ENCODE data around the gene INKA1.

INKA1 gene

GRCh38 chr3:49802719-49803464 lies at the start of gene INKA1:
Gene INKA1 (plus strand): TSS chr3:49803261. CDS start chr3:49803393, 132 bp downstream.
- H3K27me3 ChIP-seq (ENCODE audit: control insufficient read depth, insufficient read depth, low read length), result peaks cover 22% of the 10 kb centered on the region
- H3K9ac ChIP-seq (ENCODE audit: low read depth, low read length), result peak within 1 kb of the TSS; percentile 54
- peak within 1 kb of the TSS; percentile 97 for H3K4me3 ChIP-seq (ENCODE audit: low read depth, low read length)
- no peaks in the 10 kb centered on the region for H3K9me3 ChIP-seq (ENCODE audit: control insufficient read depth, insufficient read depth, low read length)
- H3K36me3 ChIP-seq (ENCODE audit: control insufficient read depth, insufficient read depth, low read length), result no peaks in the 10 kb centered on the region
- H3K4me1 ChIP-seq (ENCODE audit: control insufficient read depth, insufficient read depth, low read length), result peaks cover 5% of the 10 kb centered on the region

- Histone ChIP-seq H3K4me3 (ENCODE audit: low read depth, low read length) (no peak overlapping the region), H3K9ac (ENCODE audit: low read depth, low read length) (no peak overlapping the region), H3K4me1 (ENCODE audit: control insufficient read depth, insufficient read depth, low read length) (no peaks in the 10 kb centered on the region), H3K36me3 (ENCODE audit: control insufficient read depth, insufficient read depth, low read length) (no peaks in the 10 kb centered on the region), H3K9me3 (ENCODE audit: control insufficient read depth, insufficient read depth, low read length) (no peaks in the 10 kb centered on the region), H3K27me3 (ENCODE audit: control insufficient read depth, insufficient read depth, low read length) (no peaks in the 10 kb centered on the region)
Measured at GRCh38 chr3:49754536-49754935, 48.5 kb upstream of the INKA1 start.

- H3K36me3 ChIP-seq (ENCODE audit: control insufficient read depth, insufficient read depth, low read length), result no peaks in the 10 kb centered on the region
- H3K4me1 ChIP-seq (ENCODE audit: control insufficient read depth, insufficient read depth, low read length), result no peaks in the 10 kb centered on the region
- H3K4me3 ChIP-seq (ENCODE audit: low read depth, low read length), result no peak overlapping the region
- H3K9ac ChIP-seq (ENCODE audit: low read depth, low read length), result no peak overlapping the region
- no peaks in the 10 kb centered on the region for H3K27me3 ChIP-seq (ENCODE audit: control insufficient read depth, insufficient read depth, low read length)
- no peaks in the 10 kb centered on the region for H3K9me3 ChIP-seq (ENCODE audit: control insufficient read depth, insufficient read depth, low read length)
Measured at GRCh38 chr3:49756036-49756435, 47.0 kb upstream of the INKA1 start.

- Histone ChIP-seq H3K9ac (ENCODE audit: low read depth, low read length) (no peak overlapping the region), H3K9me3 (ENCODE audit: control insufficient read depth, insufficient read depth, low read length) (no peaks in the 10 kb centered on the region), H3K4me3 (ENCODE audit: low read depth, low read length) (no peak overlapping the region), H3K4me1 (ENCODE audit: control insufficient read depth, insufficient read depth, low read length) (no peaks in the 10 kb centered on the region), H3K27me3 (ENCODE audit: control insufficient read depth, insufficient read depth, low read length) (no peaks in the 10 kb centered on the region), H3K36me3 (ENCODE audit: control insufficient read depth, insufficient read depth, low read length) (no peaks in the 10 kb centered on the region)
Measured at GRCh38 chr3:49757197-49757596, 45.9 kb upstream of the INKA1 start.

GRCh38 chr3:49759226-49759625 lies 43.8 kb upstream of the INKA1 start:
- no peaks in the 10 kb centered on the region for H3K4me1 ChIP-seq (ENCODE audit: control insufficient read depth, insufficient read depth, low read length)

GRCh38 chr3:49761661-49762060 lies 41.4 kb upstream of the INKA1 start:
- H3K36me3 ChIP-seq (ENCODE audit: control insufficient read depth, insufficient read depth, low read length), result no peaks in the 10 kb centered on the region
- H3K4me1 ChIP-seq (ENCODE audit: control insufficient read depth, insufficient read depth, low read length), result no peaks in the 10 kb centered on the region
- no peaks in the 10 kb centered on the region for H3K27me3 ChIP-seq (ENCODE audit: control insufficient read depth, insufficient read depth, low read length)
- H3K9me3 ChIP-seq (ENCODE audit: control insufficient read depth, insufficient read depth, low read length), result no peaks in the 10 kb centered on the region
- H3K9ac ChIP-seq (ENCODE audit: low read depth, low read length), result no peak overlapping the region
- H3K4me3 ChIP-seq (ENCODE audit: low read depth, low read length), result no peak overlapping the region

More at GRCh38 chr3:49759226-49759625, 43.8 kb upstream of the INKA1 start:
- no peaks in the 10 kb centered on the region for H3K36me3 ChIP-seq (ENCODE audit: control insufficient read depth, insufficient read depth, low read length)
- H3K4me3 ChIP-seq (ENCODE audit: low read depth, low read length), result no peak overlapping the region
- H3K27me3 ChIP-seq (ENCODE audit: control insufficient read depth, insufficient read depth, low read length), result no peaks in the 10 kb centered on the region
- no peak overlapping the region for H3K9ac ChIP-seq (ENCODE audit: low read depth, low read length)
- no peaks in the 10 kb centered on the region for H3K9me3 ChIP-seq (ENCODE audit: control insufficient read depth, insufficient read depth, low read length)

GRCh38 chr3:49763981-49764380 lies 39.1 kb upstream of the INKA1 start:
- Histone ChIP-seq H3K4me3 (ENCODE audit: low read depth, low read length) (no peak overlapping the region), H3K36me3 (ENCODE audit: control insufficient read depth, insufficient read depth, low read length) (no peaks in the 10 kb centered on the region), H3K4me1 (ENCODE audit: control insufficient read depth, insufficient read depth, low read length) (no peaks in the 10 kb centered on the region), H3K27me3 (ENCODE audit: control insufficient read depth, insufficient read depth, low read length) (no peaks in the 10 kb centered on the region), H3K9me3 (ENCODE audit: control insufficient read depth, insufficient read depth, low read length) (no peaks in the 10 kb centered on the region), H3K9ac (ENCODE audit: low read depth, low read length) (no peak overlapping the region)

GRCh38 chr3:49769286-49769915 lies 33.7 kb upstream of the INKA1 start:
- Histone ChIP-seq H3K27me3 (ENCODE audit: control insufficient read depth, insufficient read depth, low read length) (no peaks in the 10 kb centered on the region), H3K4me3 (ENCODE audit: low read depth, low read length) (no peak overlapping the region), H3K9me3 (ENCODE audit: control insufficient read depth, insufficient read depth, low read length) (no peaks in the 10 kb centered on the region), H3K9ac (ENCODE audit: low read depth, low read length) (no peak overlapping the region), H3K4me1 (ENCODE audit: control insufficient read depth, insufficient read depth, low read length) (no peaks in the 10 kb centered on the region), H3K36me3 (ENCODE audit: control insufficient read depth, insufficient read depth, low read length) (no peaks in the 10 kb centered on the region)

GRCh38 chr3:49769926-49770325 lies 33.1 kb upstream of the INKA1 start:
- Histone ChIP-seq H3K4me1 (ENCODE audit: control insufficient read depth, insufficient read depth, low read length) (no peaks in the 10 kb centered on the region), H3K27me3 (ENCODE audit: control insufficient read depth, insufficient read depth, low read length) (no peaks in the 10 kb centered on the region), H3K9ac (ENCODE audit: low read depth, low read length) (no peak overlapping the region), H3K4me3 (ENCODE audit: low read depth, low read length) (no peak overlapping the region), H3K36me3 (ENCODE audit: control insufficient read depth, insufficient read depth, low read length) (no peaks in the 10 kb centered on the region), H3K9me3 (ENCODE audit: control insufficient read depth, insufficient read depth, low read length) (no peaks in the 10 kb centered on the region)

- no peaks in the 10 kb centered on the region for H3K36me3 ChIP-seq (ENCODE audit: control insufficient read depth, insufficient read depth, low read length)
Measured at GRCh38 chr3:49771340-49771938, 31.6 kb upstream of the INKA1 start.

GRCh38 chr3:49772703-49773102 lies 30.4 kb upstream of the INKA1 start:
- Histone ChIP-seq H3K9ac (ENCODE audit: low read depth, low read length) (no peak overlapping the region), H3K4me1 (ENCODE audit: control insufficient read depth, insufficient read depth, low read length) (no peaks in the 10 kb centered on the region), H3K9me3 (ENCODE audit: control insufficient read depth, insufficient read depth, low read length) (no peaks in the 10 kb centered on the region)

More at GRCh38 chr3:49771340-49771938, 31.6 kb upstream of the INKA1 start:
- Histone ChIP-seq H3K9ac (ENCODE audit: low read depth, low read length) (no peak overlapping the region), H3K9me3 (ENCODE audit: control insufficient read depth, insufficient read depth, low read length) (no peaks in the 10 kb centered on the region), H3K27me3 (ENCODE audit: control insufficient read depth, insufficient read depth, low read length) (no peaks in the 10 kb centered on the region), H3K4me1 (ENCODE audit: control insufficient read depth, insufficient read depth, low read length) (no peaks in the 10 kb centered on the region), H3K4me3 (ENCODE audit: low read depth, low read length) (no peak overlapping the region)

GRCh38 chr3:49775538-49775937 lies 27.5 kb upstream of the INKA1 start:
- H3K36me3 ChIP-seq (ENCODE audit: control insufficient read depth, insufficient read depth, low read length), result no peaks in the 10 kb centered on the region
- no peaks in the 10 kb centered on the region for H3K27me3 ChIP-seq (ENCODE audit: control insufficient read depth, insufficient read depth, low read length)
- no peaks in the 10 kb centered on the region for H3K4me1 ChIP-seq (ENCODE audit: control insufficient read depth, insufficient read depth, low read length)
- no peak overlapping the region for H3K9ac ChIP-seq (ENCODE audit: low read depth, low read length)
- no peaks in the 10 kb centered on the region for H3K9me3 ChIP-seq (ENCODE audit: control insufficient read depth, insufficient read depth, low read length)
- H3K4me3 ChIP-seq (ENCODE audit: low read depth, low read length), result no peak overlapping the region

More at GRCh38 chr3:49772703-49773102, 30.4 kb upstream of the INKA1 start:
- Histone ChIP-seq H3K36me3 (ENCODE audit: control insufficient read depth, insufficient read depth, low read length) (no peaks in the 10 kb centered on the region), H3K4me3 (ENCODE audit: low read depth, low read length) (no peak overlapping the region), H3K27me3 (ENCODE audit: control insufficient read depth, insufficient read depth, low read length) (no peaks in the 10 kb centered on the region)
